ENCODE data around the gene ATAD3C.
"Not testable (repeated sequence)": the region's sequence is repeated elsewhere in the genome, so short reads cannot be mapped to it uniquely, and the experiment has no call there.

ATAD3C gene

GRCh38 chr1:1449099-1449739 is at the start of gene ATAD3C:
ATAD3C (plus strand) TSS chr1:1449689; CDS start chr1:1450684, 995 bp downstream.
- no peak for DNase-seq (ENCODE audit: low read depth in 2 of 2)

- no peak for DNase-seq (ENCODE audit: low read depth in 2 of 2)
Observed at GRCh38 chr1:1399872-1400575, 49.5 kb upstream of the ATAD3C start.

GRCh38 chr1:1400576-1401456 is 48.7 kb upstream of the ATAD3C start:
- no peak for DNase-seq (ENCODE audit: low read depth in 2 of 2)

- DNase-seq (ENCODE audit: low read depth in 2 of 2) = no peak
Observed at GRCh38 chr1:1401457-1402010, 48.0 kb upstream of the ATAD3C start.

- DNase-seq (ENCODE audit: low read depth in 2 of 2) = no peak
Observed at GRCh38 chr1:1402072-1402900, 47.2 kb upstream of the ATAD3C start.

GRCh38 chr1:1402901-1403392 is 46.5 kb upstream of the ATAD3C start:
- not testable (repeated sequence) for DNase-seq (ENCODE audit: low read depth in 2 of 2)

- DNase-seq (ENCODE audit: low read depth in 2 of 2) = no peak
Observed at GRCh38 chr1:1403653-1404052, 45.8 kb upstream of the ATAD3C start.

GRCh38 chr1:1406101-1406820 is 43.2 kb upstream of the ATAD3C start:
- no peak for DNase-seq (ENCODE audit: low read depth in 2 of 2)

GRCh38 chr1:1406821-1407635 is 42.5 kb upstream of the ATAD3C start, which contains the start of gene MRPL20:
MRPL20 (minus strand) TSS chr1:1407293; CDS start chr1:1407217, 76 bp downstream.
- DNase-seq (ENCODE audit: low read depth in 2 of 2) = peak; percentile 90 to 92

- DNase-seq (ENCODE audit: low read depth in 2 of 2) = no peak
Observed at GRCh38 chr1:1407636-1408318, 41.7 kb upstream of the ATAD3C start.

- DNase-seq (ENCODE audit: low read depth in 2 of 2) = not testable (repeated sequence)
Observed at GRCh38 chr1:1410238-1410637, 39.3 kb upstream of the ATAD3C start.

- DNase-seq (ENCODE audit: low read depth in 2 of 2) = no peak
Observed at GRCh38 chr1:1411626-1412025, 37.9 kb upstream of the ATAD3C start.

GRCh38 chr1:1412311-1412902 is 37.1 kb upstream of the ATAD3C start:
- DNase-seq (ENCODE audit: low read depth in 2 of 2) = not testable (repeated sequence)

GRCh38 chr1:1415751-1416150 is 33.7 kb upstream of the ATAD3C start:
- no peak for DNase-seq (ENCODE audit: low read depth in 2 of 2)

- DNase-seq (ENCODE audit: low read depth in 2 of 2) = not testable (repeated sequence)
Observed at GRCh38 chr1:1417396-1417795, 32.1 kb upstream of the ATAD3C start.

GRCh38 chr1:1417825-1418463 is 31.5 kb upstream of the ATAD3C start:
- not testable (repeated sequence) for DNase-seq (ENCODE audit: low read depth in 2 of 2)

- DNase-seq (ENCODE audit: low read depth in 2 of 2) = no peak
Observed at GRCh38 chr1:1418464-1419362, 30.8 kb upstream of the ATAD3C start.

Measured in activated CD4-positive, alpha-beta T cell treated with anti-CD3 and anti-CD28 coated beads for 24 hours (primary cell).